ENCODE data around the gene CDS2. TPM values are rescaled to one million over a fixed set of nuclear protein-coding genes. Genes with fewer than 3 reads are reported as not detected.

Gene CDS2
- total RNA-seq, 1 experiment from 2014 or later = 25.1 TPM

- no peak for DNase-seq
- H3K4me3 ChIP-seq (ENCODE audit: insufficient read depth, low read depth, low read length) = no peak overlapping the region
- H3K27me3 ChIP-seq (ENCODE audit: control insufficient read depth, insufficient read depth, low read length) = no peaks in the 10 kb centered on the region
- 0 out of 2 replicates have a peak, but pooled peaks cover 1% of the 10 kb centered on the region for H3K36me3 ChIP-seq (replicated peaks; ENCODE audit: control insufficient read depth, insufficient read depth, low read length)
These were observed 46.2 kb downstream of the CDS2 start for GRCh38 chr20:5172903-5173463.

- Histone ChIP-seq H3K27me3 (ENCODE audit: control insufficient read depth, insufficient read depth, low read length) (no peaks in the 10 kb centered on the region), H3K4me3 (ENCODE audit: insufficient read depth, low read depth, low read length) (no peak overlapping the region), H3K36me3 (replicated peaks; ENCODE audit: control insufficient read depth, insufficient read depth, low read length) (0 out of 2 replicates have a peak, but pooled peaks cover 1% of the 10 kb centered on the region)
- no peak for DNase-seq
These were observed 46.9 kb downstream of the CDS2 start for GRCh38 chr20:5173751-5174150.

- Histone ChIP-seq H3K4me3 (ENCODE audit: insufficient read depth, low read depth, low read length) (no peak overlapping the region), H3K27me3 (ENCODE audit: control insufficient read depth, insufficient read depth, low read length) (no peaks in the 10 kb centered on the region), H3K36me3 (replicated peaks; ENCODE audit: control insufficient read depth, insufficient read depth, low read length) (peaks cover 1% of the 10 kb centered on the region)
- DNase-seq = no peak
These were observed 50.3 kb downstream of the CDS2 start for GRCh38 chr20:5177071-5177470.

- Histone ChIP-seq H3K27me3 (ENCODE audit: control insufficient read depth, insufficient read depth, low read length) (no peaks in the 10 kb centered on the region), H3K4me3 (ENCODE audit: insufficient read depth, low read depth, low read length) (no peak overlapping the region), H3K36me3 (replicated peaks; ENCODE audit: control insufficient read depth, insufficient read depth, low read length) (peaks cover 6% of the 10 kb centered on the region)
- DNase-seq = no peak
These were observed 51.2 kb downstream of the CDS2 start for GRCh38 chr20:5178046-5178445.

- no peak for DNase-seq
- Histone ChIP-seq H3K36me3 (replicated peaks; ENCODE audit: control insufficient read depth, insufficient read depth, low read length) (peaks cover 6% of the 10 kb centered on the region), H3K4me3 (ENCODE audit: insufficient read depth, low read depth, low read length) (no peak overlapping the region), H3K27me3 (ENCODE audit: control insufficient read depth, insufficient read depth, low read length) (no peaks in the 10 kb centered on the region)
These were observed 53.6 kb downstream of the CDS2 start for GRCh38 chr20:5180421-5180820.

DNA sequence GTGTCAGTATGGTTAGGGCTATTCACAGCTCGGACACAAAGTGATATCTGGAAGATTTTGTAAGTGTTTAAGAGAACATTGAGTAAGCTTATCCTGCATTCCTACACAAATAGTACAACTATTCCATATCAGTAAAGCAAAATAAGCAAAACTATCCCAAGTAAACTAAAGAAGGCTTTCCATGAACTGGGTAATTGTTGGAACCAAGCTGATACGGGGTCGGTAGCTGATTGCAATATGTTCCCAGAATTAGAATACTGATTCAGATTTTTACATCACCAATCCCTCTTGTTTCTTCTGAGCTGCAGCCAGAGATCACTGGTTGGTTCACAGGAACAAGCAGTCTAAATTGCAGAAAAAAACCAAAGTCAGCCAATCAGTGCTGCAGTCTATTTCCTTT, 54.1 kb downstream of the CDS2 start:
- DNase-seq = no peak
- H3K27me3 ChIP-seq (ENCODE audit: control insufficient read depth, insufficient read depth, low read length) = no peaks in the 10 kb centered on the region
- no peak overlapping the region for H3K4me3 ChIP-seq (ENCODE audit: insufficient read depth, low read depth, low read length)
- H3K36me3 ChIP-seq (replicated peaks; ENCODE audit: control insufficient read depth, insufficient read depth, low read length) = peaks cover 11% of the 10 kb centered on the region

DNA sequence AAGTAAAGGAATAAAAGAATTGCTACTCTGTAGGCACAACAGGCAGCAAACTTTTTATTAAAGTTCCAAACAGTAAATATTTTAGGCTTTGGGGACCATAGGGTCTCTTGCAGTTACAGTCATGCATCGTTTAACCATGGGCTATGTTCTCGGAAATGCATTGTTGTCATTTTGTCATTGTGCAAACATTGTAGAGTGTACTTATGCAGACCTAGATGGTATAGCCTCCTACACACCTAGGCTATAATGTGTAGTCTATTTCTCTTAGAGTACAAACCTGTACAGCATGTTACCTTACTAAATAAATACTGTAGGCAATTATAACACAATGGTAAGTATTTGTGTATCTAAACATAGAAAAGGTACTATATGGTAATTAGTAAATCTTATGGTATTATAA, 54.7 kb downstream of the CDS2 start:
- H3K36me3 ChIP-seq (replicated peaks; ENCODE audit: control insufficient read depth, insufficient read depth, low read length) = peaks cover 13% of the 10 kb centered on the region
- no peaks in the 10 kb centered on the region for H3K27me3 ChIP-seq (ENCODE audit: control insufficient read depth, insufficient read depth, low read length)
- no peak overlapping the region for H3K4me3 ChIP-seq (ENCODE audit: insufficient read depth, low read depth, low read length)
- DNase-seq = no peak

DNA sequence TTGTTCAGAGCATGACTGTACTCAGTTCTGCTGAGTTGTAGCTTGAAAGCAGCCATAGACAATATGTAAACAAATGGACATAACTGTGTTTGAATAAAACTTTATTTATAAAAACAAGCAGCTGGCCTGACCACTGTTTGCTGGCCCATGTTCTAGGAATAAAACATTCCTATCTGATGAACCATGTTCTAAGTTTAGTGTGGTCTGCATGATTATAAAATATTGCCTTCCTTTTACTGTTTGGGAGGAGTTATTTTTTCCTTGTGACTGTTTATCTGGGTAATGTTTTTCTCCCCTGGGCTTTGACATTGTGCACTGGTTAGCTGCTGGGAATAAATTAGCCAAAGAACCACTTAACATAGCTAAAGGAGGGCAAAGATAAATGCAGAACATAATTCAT, 55.1 kb downstream of the CDS2 start:
- peaks cover 15% of the 10 kb centered on the region for H3K36me3 ChIP-seq (replicated peaks; ENCODE audit: control insufficient read depth, insufficient read depth, low read length)
- no peaks in the 10 kb centered on the region for H3K27me3 ChIP-seq (ENCODE audit: control insufficient read depth, insufficient read depth, low read length)
- DNase-seq = no peak
- H3K4me3 ChIP-seq (ENCODE audit: insufficient read depth, low read depth, low read length) = no peak overlapping the region

DNA sequence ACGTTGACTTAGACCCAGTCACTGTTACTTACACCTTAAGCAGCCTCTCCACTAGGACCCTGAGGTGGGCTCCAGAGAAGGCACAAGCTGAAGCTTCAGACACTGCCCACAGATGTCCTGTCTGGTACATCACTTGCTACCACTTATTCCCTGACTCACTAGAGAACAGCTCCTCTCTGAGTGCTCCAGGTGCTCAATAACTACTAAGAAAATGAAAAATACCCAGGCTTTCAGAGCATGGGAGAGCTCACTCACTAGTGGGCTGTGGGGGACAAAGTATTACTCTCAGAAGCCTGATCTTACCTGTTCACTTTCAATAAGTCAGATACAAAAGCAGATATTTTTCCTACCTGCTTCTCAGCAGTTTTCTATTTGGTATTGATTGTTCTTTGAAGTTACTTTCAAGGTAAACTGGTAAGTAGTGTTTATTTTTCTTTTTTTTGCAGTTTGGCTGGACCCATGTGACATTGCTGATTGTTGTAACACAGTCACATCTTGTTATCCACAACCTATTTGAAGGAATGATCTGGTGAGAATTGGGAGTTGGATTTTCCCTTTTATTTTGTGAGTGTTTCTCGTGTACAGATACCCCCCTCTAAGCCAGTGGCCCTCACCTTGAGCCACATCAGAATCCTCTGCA, 55.9 kb downstream of the CDS2 start:
- H3K4me3 ChIP-seq (ENCODE audit: insufficient read depth, low read depth, low read length) = no peak overlapping the region
- peaks cover 19% of the 10 kb centered on the region for H3K36me3 ChIP-seq (replicated peaks; ENCODE audit: control insufficient read depth, insufficient read depth, low read length)

DNA sequence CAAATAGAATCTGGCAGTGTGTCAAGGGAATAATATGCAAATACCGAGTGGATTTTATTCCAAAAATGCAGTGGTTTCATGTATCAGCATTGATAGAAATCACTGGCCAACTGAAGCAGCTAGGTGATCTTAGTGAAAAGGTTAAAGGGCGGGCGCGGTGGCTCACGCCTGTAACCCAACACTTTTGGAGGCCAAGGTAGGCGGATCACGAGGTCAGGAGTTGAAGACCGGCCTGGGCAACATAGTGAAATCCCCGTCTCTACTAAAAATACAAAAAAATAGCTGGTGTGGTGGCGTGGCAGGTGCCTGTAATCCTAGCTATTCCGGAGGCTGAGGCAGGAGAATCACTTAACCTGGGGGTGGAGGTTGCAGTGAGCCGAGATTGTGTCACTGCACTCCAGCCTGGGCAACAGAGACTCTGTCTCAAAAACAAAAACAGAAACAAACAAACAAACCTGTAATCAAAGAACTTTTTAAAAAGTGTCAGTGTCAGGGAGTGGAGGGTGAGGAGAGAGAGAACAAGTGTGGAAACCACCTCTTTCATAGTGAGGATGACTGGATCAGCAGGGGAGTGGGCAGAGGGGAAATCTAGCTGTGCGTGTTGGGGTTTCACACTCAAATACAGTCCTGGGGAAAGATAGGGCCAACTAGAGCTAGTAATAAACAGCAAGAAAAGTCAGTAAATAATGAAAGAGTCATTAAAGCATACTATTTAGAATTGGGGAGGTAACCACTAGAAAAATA, 57.1 kb downstream of the CDS2 start:
- Histone ChIP-seq H3K36me3 (replicated peaks; ENCODE audit: control insufficient read depth, insufficient read depth, low read length) (peaks cover 23% of the 10 kb centered on the region), H3K27me3 (ENCODE audit: control insufficient read depth, insufficient read depth, low read length) (no peaks in the 10 kb centered on the region), H3K4me3 (ENCODE audit: insufficient read depth, low read depth, low read length) (no peak overlapping the region)
- no peak for DNase-seq

More for the DNA sequence above, 55.9 kb downstream of the CDS2 start:
- H3K27me3 ChIP-seq (ENCODE audit: control insufficient read depth, insufficient read depth, low read length) = no peaks in the 10 kb centered on the region
- no peak for DNase-seq

DNA sequence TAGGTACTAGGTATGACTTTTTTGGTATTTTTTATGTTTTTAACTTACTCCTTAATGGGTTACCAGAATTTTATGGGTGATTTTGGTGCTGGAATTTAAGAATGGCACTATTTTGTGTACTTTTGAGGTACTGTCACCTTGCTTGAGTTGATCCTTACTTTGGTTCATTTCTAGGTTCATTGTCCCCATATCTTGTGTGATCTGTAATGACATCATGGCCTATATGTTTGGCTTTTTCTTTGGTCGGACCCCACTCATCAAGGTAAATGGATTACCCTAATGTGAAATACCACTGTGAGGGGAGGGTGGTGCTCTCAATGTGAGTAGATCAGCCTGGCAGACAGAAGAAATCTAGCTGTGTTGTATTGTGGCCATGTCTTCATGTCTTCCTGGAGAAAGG, 57.9 kb downstream of the CDS2 start:
- Histone ChIP-seq H3K27me3 (ENCODE audit: control insufficient read depth, insufficient read depth, low read length) (no peaks in the 10 kb centered on the region), H3K4me3 (ENCODE audit: insufficient read depth, low read depth, low read length) (no peak overlapping the region), H3K36me3 (replicated peaks; ENCODE audit: control insufficient read depth, insufficient read depth, low read length) (peaks cover 27% of the 10 kb centered on the region)
- DNase-seq = no peak

DNA sequence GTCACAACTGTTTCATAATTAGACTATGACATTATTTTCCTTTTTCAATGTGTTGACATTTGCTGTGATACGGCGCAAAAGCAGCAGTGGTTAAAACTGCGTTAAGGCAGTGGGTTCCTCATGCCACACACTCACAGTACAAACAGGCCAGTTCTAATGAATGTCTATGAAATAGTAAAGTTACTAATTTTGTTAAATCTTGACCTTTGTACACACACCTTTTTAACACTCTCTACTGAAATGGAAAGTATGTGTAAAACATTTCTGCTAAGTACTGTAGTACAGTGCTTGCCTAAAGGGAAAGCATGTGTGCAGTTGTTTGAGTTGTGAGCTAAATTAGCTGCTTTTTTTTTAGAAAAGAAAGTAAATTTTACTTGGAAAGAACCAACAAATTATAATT, 60.3 kb downstream of the CDS2 start:
- no peak for DNase-seq
- H3K27me3 ChIP-seq (ENCODE audit: control insufficient read depth, insufficient read depth, low read length) = no peaks in the 10 kb centered on the region
- peaks cover 31% of the 10 kb centered on the region for H3K36me3 ChIP-seq (replicated peaks; ENCODE audit: control insufficient read depth, insufficient read depth, low read length)
- no peak overlapping the region for H3K4me3 ChIP-seq (ENCODE audit: insufficient read depth, low read depth, low read length)

GRCh38 chr20:5188736-5189135, 61.9 kb downstream of the CDS2 start:
- H3K4me3 ChIP-seq (ENCODE audit: insufficient read depth, low read depth, low read length) = no peak overlapping the region
- H3K27me3 ChIP-seq (ENCODE audit: control insufficient read depth, insufficient read depth, low read length) = no peaks in the 10 kb centered on the region
- DNase-seq = no peak
- peaks cover 25% of the 10 kb centered on the region for H3K36me3 ChIP-seq (replicated peaks; ENCODE audit: control insufficient read depth, insufficient read depth, low read length)

DNA sequence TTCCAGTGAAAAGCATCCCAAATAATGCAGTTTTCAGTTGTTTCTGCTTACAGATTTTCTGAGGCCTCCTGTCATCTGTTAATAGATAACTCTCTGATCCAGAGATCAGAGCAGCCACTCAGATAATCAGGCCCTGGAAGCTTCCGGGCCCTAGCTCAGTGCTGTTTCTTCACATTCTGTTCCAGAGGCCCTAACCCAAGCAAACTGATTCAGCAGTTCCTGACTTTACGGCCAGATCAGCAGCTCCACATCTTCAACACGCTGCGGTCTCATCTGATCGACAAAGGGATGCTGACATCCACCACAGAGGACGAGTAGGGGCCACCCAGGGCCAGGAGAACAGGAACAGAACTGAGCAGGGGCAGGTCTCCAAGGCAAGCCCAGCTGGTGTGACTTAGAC, 63.1 kb downstream of the CDS2 start:
- H3K27me3 ChIP-seq (ENCODE audit: control insufficient read depth, insufficient read depth, low read length) = no peaks in the 10 kb centered on the region
- no peak overlapping the region for H3K4me3 ChIP-seq (ENCODE audit: insufficient read depth, low read depth, low read length)
- H3K36me3 ChIP-seq (replicated peaks; ENCODE audit: control insufficient read depth, insufficient read depth, low read length) = peaks cover 25% of the 10 kb centered on the region
- DNase-seq = no peak

DNA sequence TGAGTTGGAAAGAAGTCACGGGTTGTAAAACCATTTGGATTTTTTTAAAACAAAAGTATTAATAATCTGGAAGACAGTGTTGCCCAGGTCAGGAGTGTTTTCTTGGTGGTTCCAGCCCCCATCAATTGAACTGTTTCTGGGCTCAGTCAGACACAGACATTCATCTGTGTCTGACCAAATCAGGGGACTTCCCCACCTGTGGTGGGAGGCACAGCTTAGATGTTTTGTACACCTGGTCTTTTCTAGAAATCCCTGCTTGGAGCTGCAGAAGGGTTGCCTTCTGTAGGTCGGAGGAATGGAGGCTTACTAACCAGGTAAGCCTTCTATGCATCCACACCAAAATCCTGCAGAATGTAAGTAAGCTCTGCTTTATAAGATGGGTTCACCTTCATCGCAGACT, 63.6 kb downstream of the CDS2 start:
- no peak for DNase-seq
- no peaks in the 10 kb centered on the region for H3K27me3 ChIP-seq (ENCODE audit: control insufficient read depth, insufficient read depth, low read length)
- no peak overlapping the region for H3K4me3 ChIP-seq (ENCODE audit: insufficient read depth, low read depth, low read length)
- H3K36me3 ChIP-seq (replicated peaks; ENCODE audit: control insufficient read depth, insufficient read depth, low read length) = peaks cover 25% of the 10 kb centered on the region

All from H7 (cell line).